HL-60/S4 treated with phorbol 12-myristate 13-acetate at 8.2 ng/mL for 4 days and 3 days (cell line): Measurements from ENCODE around the gene SLC13A5.
"Not testable (repeated sequence)": the region's sequence is repeated elsewhere in the genome, so short reads cannot be mapped to it uniquely, and the experiment has no call there.

Experiments used
- in situ Hi-C: fragments of 300-500 bp; cut with MboI; formaldehyde crosslinking; loops from 2 replicates; pipeline ENCODE4 v1.15.0; 2022; ENCODE audit warnings: low sequenced_read_pairs

Gene SLC13A5

GRCh38 chr17:6713130-6713917, at the start of gene SLC13A5:
SLC13A5 (minus strand) TSS chr17:6713369; CDS start chr17:6713333, 36 bp downstream.
- in situ Hi-C loops = no loop called here

GRCh38 chr17:6761779-6762178, 48.6 kb upstream of the SLC13A5 start:
- in situ Hi-C loops = no loop called here

GRCh38 chr17:6757747-6758146, 44.6 kb upstream of the SLC13A5 start:
- in situ Hi-C loops = no loop called here

- in situ Hi-C loops = no loop called here
These were observed 43.4 kb upstream of the SLC13A5 start for GRCh38 chr17:6756425-6757031.

- in situ Hi-C loops = no loop called here
These were observed 42.6 kb upstream of the SLC13A5 start, which contains the start of gene XAF1 for GRCh38 chr17:6755731-6756184. XAF1 (plus strand) TSS chr17:6756046; CDS start chr17:6756079, 33 bp downstream.

- in situ Hi-C loops = no loop called here
These were observed 42.1 kb upstream of the SLC13A5 start for GRCh38 chr17:6755281-6755680.

- in situ Hi-C loops = no loop called here
These were observed 40.4 kb upstream of the SLC13A5 start for GRCh38 chr17:6753546-6753945.

- in situ Hi-C loops = no loop called here
These were observed 39.9 kb upstream of the SLC13A5 start for GRCh38 chr17:6753006-6753445.

GRCh38 chr17:6752068-6752909, 39.1 kb upstream of the SLC13A5 start:
- in situ Hi-C loops = no loop called here

- in situ Hi-C loops = no loop called here
These were observed 36.4 kb upstream of the SLC13A5 start for GRCh38 chr17:6749519-6749918.

GRCh38 chr17:6748617-6749016, 35.4 kb upstream of the SLC13A5 start:
- in situ Hi-C loops = no loop called here

- in situ Hi-C loops = not testable (repeated sequence)
These were observed 33.5 kb upstream of the SLC13A5 start for GRCh38 chr17:6746665-6747064.

GRCh38 chr17:6729531-6729930, 16.4 kb upstream of the SLC13A5 start:
- in situ Hi-C loops = no loop called here

- in situ Hi-C loops = no loop called here
These were observed 10.8 kb upstream of the SLC13A5 start for GRCh38 chr17:6724009-6724408.

- in situ Hi-C loops = no loop called here
These were observed 8.6 kb upstream of the SLC13A5 start for GRCh38 chr17:6721744-6722143.

GRCh38 chr17:6716736-6717135, 3.6 kb upstream of the SLC13A5 start:
- in situ Hi-C loops = no loop called here

- in situ Hi-C loops = no loop called here
These were observed 1.2 kb upstream of the SLC13A5 start for GRCh38 chr17:6714315-6714874.

- in situ Hi-C loops = no loop called here
These were observed 726 bp upstream of the SLC13A5 start for GRCh38 chr17:6713918-6714271.

- in situ Hi-C loops = no loop called here
These were observed 377 bp downstream of the SLC13A5 start for GRCh38 chr17:6712854-6713129.

GRCh38 chr17:6712058-6712853, 913 bp downstream of the SLC13A5 start:
- in situ Hi-C loops = no loop called here

GRCh38 chr17:6711681-6712057, 1.5 kb downstream of the SLC13A5 start:
- in situ Hi-C loops = no loop called here
